Prostate gland (tissue), 2 donors: ENCODE results near the gene ELMOD2.

Experiments used
- CTCF ChIP-seq, 4 experiments: fragments of 200-600 bp in 2 of 4; fragments of 450-650 bp in 2 of 4; sonication (generic) in 2 of 4; IDR thresholded peaks; 1 replicate in 3 of 4; 2 replicates in 1 of 4; pipeline ENCODE4 v1.5.1; 2016 to 2019; ENCODE audit warnings: antibody characterized with exemption in 4 of 4, mild to moderate bottlenecking in 2 of 4, moderate library complexity in 2 of 4
- POLR2AphosphoS5 ChIP-seq: sonication (generic); formaldehyde crosslinking; IDR thresholded peaks from one replicate; pipeline ENCODE4 v1.6.1; 2017; ENCODE audit warnings: antibody characterized with exemption

- TF ChIP-seq CTCF (IDR thresholded peaks at IDR 0.05) (no peak), POLR2AphosphoS5 (no peak)
These were observed 44.7 kb downstream of the ELMOD2 start, which contains the start of gene UCP1 for GRCh38 chr4:140568507-140569306.
